ENCODE data around the gene CBFA2T2. TPM values are rescaled to one million over a fixed set of nuclear protein-coding genes. Genes with fewer than 3 reads are reported as not detected.

Gene CBFA2T2
- polyA plus RNA-seq, 1 donor (not counting 4 experiments of a cell fraction or from before 2014, with no cell fraction given) = 6.8 TPM

DNA sequence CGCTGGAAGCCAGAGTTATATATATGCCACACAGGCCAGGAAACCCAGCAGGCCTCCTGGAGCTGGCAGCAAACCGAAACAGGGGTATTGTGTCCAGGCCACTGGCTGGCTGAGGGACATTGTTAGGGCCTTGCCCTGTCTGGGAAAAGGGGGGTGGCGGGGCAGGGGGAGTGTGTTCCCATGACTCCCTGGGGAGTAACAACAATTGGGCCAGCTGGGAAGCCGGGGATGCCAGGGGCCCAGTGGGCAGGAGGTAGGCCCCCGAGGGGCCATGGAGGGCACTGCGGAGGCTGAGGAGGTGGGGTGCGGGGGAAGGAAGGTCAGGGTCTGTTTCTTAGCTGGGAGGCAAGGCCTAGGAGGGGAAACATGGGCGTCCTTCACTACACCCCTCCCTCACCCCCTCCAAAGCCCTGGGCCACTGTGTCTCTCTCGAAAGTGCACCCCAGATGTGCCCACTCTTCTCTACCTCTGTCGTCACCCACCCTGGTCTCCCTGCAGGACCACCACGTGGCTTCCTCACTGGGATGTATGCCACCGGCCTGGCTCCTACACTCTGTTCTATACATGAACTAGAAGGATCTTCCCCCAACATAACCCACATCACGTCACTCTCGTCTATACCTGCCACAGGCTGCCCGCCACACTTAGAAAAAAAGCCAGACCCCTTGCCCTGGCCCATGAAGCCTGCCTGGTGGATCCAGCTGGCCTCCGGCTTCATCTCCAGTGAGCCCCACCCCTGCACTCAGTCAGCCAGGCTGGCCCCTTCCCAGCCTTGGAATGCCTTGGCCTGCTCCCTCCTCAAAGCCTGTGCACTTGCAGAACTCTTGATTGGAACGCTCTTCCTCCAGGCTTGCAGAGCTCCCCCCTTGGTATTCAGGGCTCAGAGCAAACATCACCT is 204.1 kb downstream of the CBFA2T2 start:
- H2AFZ ChIP-seq (ENCODE audit: control insufficient read depth, low read length) = no peak overlapping the region
- no peak overlapping the region for H3K9ac ChIP-seq (ENCODE audit: control insufficient read depth, extremely low read depth, insufficient read depth, low read length)
- H3K9me3 ChIP-seq (ENCODE audit: control insufficient read depth, low read depth, low read length) = no peaks in the 10 kb centered on the region
- H3K4me2 ChIP-seq (ENCODE audit: control insufficient read depth, extremely low read depth, insufficient read depth, low read depth, low read length) = no peak overlapping the region
- dilution Hi-C loops (cut with MboI; ENCODE audit: extremely low pct_ligation_motif_present, low sequenced_read_pairs) = no loop called here
- no peaks in the 10 kb centered on the region for H3K4me1 ChIP-seq (ENCODE audit: control insufficient read depth, extremely low read depth, insufficient read depth, low read length)
- H3K4me3 ChIP-seq (ENCODE audit: control insufficient read depth in 2 of 3, extremely low read depth in 1 of 3, insufficient read depth in 2 of 3, low read depth in 1 of 3, low read length in 3 of 3) = no peak overlapping the region
- H3K9me1 ChIP-seq (ENCODE audit: control insufficient read depth, extremely low read depth, insufficient read depth, low read length) = no peaks in the 10 kb centered on the region
- H3K27ac ChIP-seq (ENCODE audit: control insufficient read depth, insufficient read depth, low read length) = no peak overlapping the region
- H4K20me1 ChIP-seq (ENCODE audit: control insufficient read depth, extremely low read depth, insufficient read depth, low read length) = no peaks in the 10 kb centered on the region
- FAIRE-seq = no peak
- TF ChIP-seq, protein P1, sequence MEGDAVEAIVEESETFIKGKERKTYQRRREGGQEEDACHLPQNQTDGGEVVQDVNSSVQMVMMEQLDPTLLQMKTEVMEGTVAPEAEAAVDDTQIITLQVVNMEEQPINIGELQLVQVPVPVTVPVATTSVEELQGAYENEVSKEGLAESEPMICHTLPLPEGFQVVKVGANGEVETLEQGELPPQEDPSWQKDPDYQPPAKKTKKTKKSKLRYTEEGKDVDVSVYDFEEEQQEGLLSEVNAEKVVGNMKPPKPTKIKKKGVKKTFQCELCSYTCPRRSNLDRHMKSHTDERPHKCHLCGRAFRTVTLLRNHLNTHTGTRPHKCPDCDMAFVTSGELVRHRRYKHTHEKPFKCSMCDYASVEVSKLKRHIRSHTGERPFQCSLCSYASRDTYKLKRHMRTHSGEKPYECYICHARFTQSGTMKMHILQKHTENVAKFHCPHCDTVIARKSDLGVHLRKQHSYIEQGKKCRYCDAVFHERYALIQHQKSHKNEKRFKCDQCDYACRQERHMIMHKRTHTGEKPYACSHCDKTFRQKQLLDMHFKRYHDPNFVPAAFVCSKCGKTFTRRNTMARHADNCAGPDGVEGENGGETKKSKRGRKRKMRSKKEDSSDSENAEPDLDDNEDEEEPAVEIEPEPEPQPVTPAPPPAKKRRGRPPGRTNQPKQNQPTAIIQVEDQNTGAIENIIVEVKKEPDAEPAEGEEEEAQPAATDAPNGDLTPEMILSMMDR (optimal IDR thresholded peaks at IDR 0.05 in 1 of 3, IDR thresholded peaks at IDR 0.05 in 1 of 3, conservative IDR thresholded peaks at IDR 0.05 in 1 of 3; ENCODE audit: extremely low read depth in 1 of 3, insufficient read depth in 2 of 3, low read length in 3 of 3) = no peak
- TF ChIP-seq EZH2 (IDR thresholded peaks at IDR 0.05; ENCODE audit: low read length) = no peak
- H3K36me3 ChIP-seq (ENCODE audit: control insufficient read depth in 2 of 2, extremely low read depth in 1 of 2, insufficient read depth in 2 of 2, low read length in 2 of 2) = no peaks in the 10 kb centered on the region
- no peaks in the 10 kb centered on the region for H3K79me2 ChIP-seq (ENCODE audit: control insufficient read depth, insufficient read depth, low read length)
- H3K27me3 ChIP-seq (ENCODE audit: control insufficient read depth, extremely low read depth, insufficient read depth, low read length) = no peaks in the 10 kb centered on the region
- no peak for DNase-seq (ENCODE audit: low read depth, low spot score)

DNA sequence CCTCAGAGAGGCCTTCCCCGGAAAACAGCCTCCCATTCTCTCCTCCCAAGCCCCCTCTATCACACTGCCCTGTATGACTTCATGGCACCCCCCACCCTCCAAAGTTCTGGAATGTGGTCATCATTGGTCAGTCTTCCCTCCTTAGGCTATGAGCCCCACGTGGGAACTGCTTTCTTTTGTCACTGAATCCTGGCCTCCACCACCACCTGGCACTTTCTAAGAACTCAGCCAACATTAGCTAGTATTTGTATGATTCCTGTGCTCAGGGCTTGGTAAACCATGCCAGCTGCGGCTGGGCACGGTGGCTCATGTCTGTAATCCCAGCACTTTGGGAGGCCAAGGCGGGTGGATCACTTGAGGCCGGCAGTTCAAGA is 204.7 kb downstream of the CBFA2T2 start:
- Histone ChIP-seq H3K4me1 (ENCODE audit: control insufficient read depth, extremely low read depth, insufficient read depth, low read length) (no peaks in the 10 kb centered on the region), H3K4me3 (ENCODE audit: control insufficient read depth in 2 of 3, extremely low read depth in 1 of 3, insufficient read depth in 2 of 3, low read depth in 1 of 3, low read length in 3 of 3) (no peak overlapping the region), H3K9ac (ENCODE audit: control insufficient read depth, extremely low read depth, insufficient read depth, low read length) (no peak overlapping the region), H3K36me3 (ENCODE audit: control insufficient read depth in 2 of 2, extremely low read depth in 1 of 2, insufficient read depth in 2 of 2, low read length in 2 of 2) (no peaks in the 10 kb centered on the region), H3K27me3 (ENCODE audit: control insufficient read depth, extremely low read depth, insufficient read depth, low read length) (no peaks in the 10 kb centered on the region), H3K4me2 (ENCODE audit: control insufficient read depth, extremely low read depth, insufficient read depth, low read depth, low read length) (no peak overlapping the region), H4K20me1 (ENCODE audit: control insufficient read depth, extremely low read depth, insufficient read depth, low read length) (no peaks in the 10 kb centered on the region), H3K9me1 (ENCODE audit: control insufficient read depth, extremely low read depth, insufficient read depth, low read length) (no peaks in the 10 kb centered on the region), H3K79me2 (ENCODE audit: control insufficient read depth, insufficient read depth, low read length) (no peaks in the 10 kb centered on the region), H2AFZ (ENCODE audit: control insufficient read depth, low read length) (no peak overlapping the region), H3K9me3 (ENCODE audit: control insufficient read depth, low read depth, low read length) (no peaks in the 10 kb centered on the region), H3K27ac (ENCODE audit: control insufficient read depth, insufficient read depth, low read length) (no peak overlapping the region)
- FAIRE-seq (no peak), DNase-seq (ENCODE audit: low read depth, low spot score) (no peak)
- dilution Hi-C loops (cut with MboI; ENCODE audit: extremely low pct_ligation_motif_present, low sequenced_read_pairs) = no loop called here
- TF ChIP-seq, protein P1 (optimal IDR thresholded peaks at IDR 0.05 in 1 of 3, IDR thresholded peaks at IDR 0.05 in 1 of 3, conservative IDR thresholded peaks at IDR 0.05 in 1 of 3; ENCODE audit: extremely low read depth in 1 of 3, insufficient read depth in 2 of 3, low read length in 3 of 3) = no peak
- TF ChIP-seq EZH2 (IDR thresholded peaks at IDR 0.05; ENCODE audit: low read length) = no peak

Measured in keratinocyte (primary cell).